Measurements from ENCODE around the gene GATA3.

DNA sequence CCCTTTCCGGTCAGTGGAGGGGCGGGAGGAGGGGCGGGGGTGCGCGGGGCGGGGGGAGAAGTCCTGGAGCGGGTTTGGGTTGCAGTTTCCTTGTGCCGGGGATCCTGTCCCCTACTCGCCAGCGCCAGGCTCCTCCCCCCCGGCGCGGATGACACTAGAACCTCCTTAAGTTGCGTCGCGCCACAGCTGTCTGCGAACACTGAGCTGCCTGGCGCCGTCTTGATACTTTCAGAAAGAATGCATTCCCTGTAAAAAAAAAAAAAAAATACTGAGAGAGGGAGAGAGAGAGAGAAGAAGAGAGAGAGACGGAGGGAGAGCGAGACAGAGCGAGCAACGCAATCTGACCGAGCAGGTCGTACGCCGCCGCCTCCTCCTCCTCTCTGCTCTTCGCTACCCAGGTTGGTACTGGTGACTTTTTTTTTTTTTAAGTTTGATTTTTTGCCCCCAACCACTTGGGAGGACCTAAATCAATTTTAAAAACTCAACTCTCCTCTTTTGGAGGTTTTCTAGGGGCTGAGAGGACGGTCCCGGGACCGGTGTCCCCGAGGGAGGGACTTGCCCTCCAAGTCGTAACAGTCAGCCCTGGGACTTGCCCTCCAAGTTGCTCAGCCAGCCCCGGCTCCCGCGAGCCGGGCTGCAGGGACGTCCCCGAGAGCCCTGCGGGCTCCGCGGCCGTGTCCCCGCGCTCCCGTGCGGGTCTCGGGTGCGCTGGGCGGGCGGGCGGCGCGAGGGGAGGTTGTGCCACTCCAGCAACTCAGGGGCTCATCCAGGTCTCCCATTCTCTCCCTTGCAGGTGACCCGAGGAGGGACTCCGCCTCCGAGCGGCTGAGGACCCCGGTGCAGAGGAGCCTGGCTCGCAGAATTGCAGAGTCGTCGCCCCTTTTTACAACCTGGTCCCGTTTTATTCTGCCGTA, at the start of gene GATA3:
- TF ChIP-seq, protein P1, sequence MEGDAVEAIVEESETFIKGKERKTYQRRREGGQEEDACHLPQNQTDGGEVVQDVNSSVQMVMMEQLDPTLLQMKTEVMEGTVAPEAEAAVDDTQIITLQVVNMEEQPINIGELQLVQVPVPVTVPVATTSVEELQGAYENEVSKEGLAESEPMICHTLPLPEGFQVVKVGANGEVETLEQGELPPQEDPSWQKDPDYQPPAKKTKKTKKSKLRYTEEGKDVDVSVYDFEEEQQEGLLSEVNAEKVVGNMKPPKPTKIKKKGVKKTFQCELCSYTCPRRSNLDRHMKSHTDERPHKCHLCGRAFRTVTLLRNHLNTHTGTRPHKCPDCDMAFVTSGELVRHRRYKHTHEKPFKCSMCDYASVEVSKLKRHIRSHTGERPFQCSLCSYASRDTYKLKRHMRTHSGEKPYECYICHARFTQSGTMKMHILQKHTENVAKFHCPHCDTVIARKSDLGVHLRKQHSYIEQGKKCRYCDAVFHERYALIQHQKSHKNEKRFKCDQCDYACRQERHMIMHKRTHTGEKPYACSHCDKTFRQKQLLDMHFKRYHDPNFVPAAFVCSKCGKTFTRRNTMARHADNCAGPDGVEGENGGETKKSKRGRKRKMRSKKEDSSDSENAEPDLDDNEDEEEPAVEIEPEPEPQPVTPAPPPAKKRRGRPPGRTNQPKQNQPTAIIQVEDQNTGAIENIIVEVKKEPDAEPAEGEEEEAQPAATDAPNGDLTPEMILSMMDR (IDR thresholded peaks at IDR 0.05; ENCODE audit: low read length): no peak
- no peak for TF ChIP-seq EZH2phosphoT487 (IDR thresholded peaks at IDR 0.05; ENCODE audit: low read length)

Data from MM.1S (cell line).